IMR-90 (cell line): ENCODE data around the gene GUCY2D. TPM values are rescaled to one million over a fixed set of nuclear protein-coding genes. Genes with fewer than 3 reads are reported as not detected.

Source experiments
- ATAC-seq: fragments of 200-7000 bp; cut with Tn5 transposase; 2 replicates; pipeline ENCODE4 v1.9.1; 2020; ENCODE audit warnings: low read depth, mild to moderate bottlenecking, moderate library complexity
- BruUV-seq: library from RNA; stranded (reverse); fragments of 400-500 nt; replicated peaks from 2 replicates; lab custom pipeline; 2021; lab: Mats Ljungman, UMichigan
- CTCF ChIA-PET: fragments of 300-600 bp; formaldehyde crosslinking; extraction: SDS; loops from one replicate; lab custom pipeline; 2021; ENCODE audit warnings: antibody characterized with exemption; lab: Yijun Ruan, JAX
- POLR2A ChIA-PET: fragments of 300-600 bp; sonication (Branson Sonifier 250); formaldehyde crosslinking; loops from one replicate; lab custom pipeline; 2022; ENCODE audit warnings: antibody characterized with exemption; ENCODE audit not compliant: unreplicated experiment; lab: Charles Lee
- DNase-seq: peaks from one replicate; pipeline ENCODE4 v3.0.0; 2013
- H2AFZ ChIP-seq: replicated peaks from 2 replicates; pipeline ENCODE3; 2013; ENCODE audit warnings: low read length, mild to moderate bottlenecking; ENCODE audit not compliant: poor library complexity
- H2AK5ac ChIP-seq: 2 replicates; pipeline ENCODE4 v1.6.1; 2013; ENCODE audit warnings: low read depth, low read length, inconsistent platforms
- H2AK9ac ChIP-seq: replicated peaks from 2 replicates; pipeline ENCODE3; 2013; ENCODE audit warnings: mild to moderate bottlenecking, low read depth, low read length, moderate library complexity; ENCODE audit not compliant: poor library complexity
- H2BK120ac ChIP-seq: 2 replicates; pipeline ENCODE4 v1.6.1; 2013; ENCODE audit warnings: low read depth, low read length, inconsistent platforms
- H2BK15ac ChIP-seq: 3 replicates; pipeline ENCODE4 v1.6.1; 2013; ENCODE audit warnings: low read depth, low read length, inconsistent platforms
- H2BK20ac ChIP-seq: 2 replicates; pipeline ENCODE4 v1.6.1; 2013; ENCODE audit warnings: low read depth, mild to moderate bottlenecking, inconsistent platforms, low read length, moderate library complexity
- H2BK5ac ChIP-seq: 2 replicates; pipeline ENCODE4 v1.6.1; 2013; ENCODE audit warnings: mild to moderate bottlenecking, low read depth, low read length, inconsistent platforms; ENCODE audit not compliant: poor library complexity, severe bottlenecking
- H3K14ac ChIP-seq: replicated peaks from 2 replicates; pipeline ENCODE4 v1.6.1; 2013; ENCODE audit warnings: low read depth, low read length, inconsistent platforms
- H3K18ac ChIP-seq: 2 replicates; pipeline ENCODE4 v1.6.1; 2013; ENCODE audit warnings: low read depth, low read length, control low read depth
- H3K23ac ChIP-seq: 2 replicates; pipeline ENCODE4 v1.6.1; 2013; ENCODE audit warnings: low read depth, low read length, inconsistent platforms
- H3K27ac ChIP-seq: 2 replicates; pipeline ENCODE4 v1.5.1; 2013; ENCODE audit warnings: mild to moderate bottlenecking, control low read depth, low read length; ENCODE audit not compliant: insufficient read depth
- H3K27me3 ChIP-seq: 2 replicates; pipeline ENCODE4 v1.6.1; 2013; ENCODE audit warnings: low read length; ENCODE audit not compliant: control insufficient read depth, insufficient read depth
- H3K36me3 ChIP-seq: 2 replicates; pipeline ENCODE4 v1.6.1; 2013; ENCODE audit warnings: low read length, mixed read lengths; ENCODE audit not compliant: control insufficient read depth, insufficient read depth
- H3K4ac ChIP-seq: 2 replicates; pipeline ENCODE4 v1.6.1; 2013; ENCODE audit warnings: low read depth, low read length, inconsistent platforms
- H3K4me1 ChIP-seq: 2 replicates; pipeline ENCODE4 v1.6.1; 2013; ENCODE audit warnings: low read length, mixed read lengths; ENCODE audit not compliant: control insufficient read depth, insufficient read depth
- H3K4me2 ChIP-seq: 2 replicates; pipeline ENCODE4 v1.6.1; 2013; ENCODE audit warnings: low read depth, mild to moderate bottlenecking, control low read depth, low read length, moderate library complexity
- H3K4me3 ChIP-seq: 2 replicates; pipeline ENCODE4 v1.5.1; 2013; ENCODE audit warnings: low read depth, mild to moderate bottlenecking, control low read depth, low read length, moderate library complexity; ENCODE audit not compliant: insufficient read depth
- H3K56ac ChIP-seq: 2 replicates; pipeline ENCODE4 v1.6.1; 2013; ENCODE audit warnings: low read length, inconsistent platforms; ENCODE audit not compliant: insufficient read depth; ENCODE audit errors: extremely low read depth
- H3K79me1 ChIP-seq, 2 experiments: 2 replicates each; pipeline ENCODE4 v1.6.1; 2013; ENCODE audit warnings: low read length in 2 of 2, inconsistent platforms in 1 of 2, low read depth in 1 of 2
- H3K9ac ChIP-seq: 2 replicates; pipeline ENCODE4 v1.6.1; 2013; ENCODE audit warnings: low read depth, low read length, control low read depth
- H3K9me1 ChIP-seq: 2 replicates; pipeline ENCODE4 v1.6.1; 2013; ENCODE audit warnings: low read length, inconsistent platforms; ENCODE audit not compliant: insufficient read depth
- H3K9me3 ChIP-seq: 2 replicates; pipeline ENCODE4 v1.6.1; 2013; ENCODE audit warnings: low read length; ENCODE audit not compliant: control insufficient read depth, insufficient read depth
- H4K20me1 ChIP-seq: 2 replicates; pipeline ENCODE4 v1.6.1; 2013; ENCODE audit warnings: low read length, inconsistent platforms; ENCODE audit not compliant: insufficient read depth
- H4K5ac ChIP-seq: 2 replicates; pipeline ENCODE4 v1.6.1; 2013; ENCODE audit warnings: mild to moderate bottlenecking, low read depth, low read length, control low read depth
- H4K8ac ChIP-seq, 2 experiments: 2 replicates each; pipeline ENCODE4 v1.6.1; 2013; ENCODE audit warnings: low read depth in 2 of 2, low read length in 2 of 2, control low read depth in 1 of 2, inconsistent platforms in 1 of 2
- H4K91ac ChIP-seq: 2 replicates; pipeline ENCODE4 v1.6.1; 2013; ENCODE audit warnings: low read depth, low read length, inconsistent platforms; ENCODE audit not compliant: insufficient read depth
- MAZ ChIP-seq: IDR thresholded peaks from 2 replicates; pipeline ENCODE4 v1.6.1; 2012; ENCODE audit warnings: low read depth, mild to moderate bottlenecking, low read length, improper control_type of control experiment, moderate library complexity, borderline replicate concordance
- USF2 ChIP-seq: fragments of 150-350 bp; IDR thresholded peaks from 2 replicates; pipeline ENCODE4 v1.6.1; 2017; ENCODE audit warnings: mild to moderate bottlenecking, antibody characterized with exemption, low read length, low read depth
- WGBS, 2 experiments: methylation state at CpG; one replicate each; pipeline versions ENCODE4 v1.1.5 to v1.1.7; 2013; ENCODE audit warnings: missing lambda C conversion rate in 2 of 2; ENCODE audit not compliant: insufficient read length in 1 of 2; ENCODE audit errors: extremely low coverage in 2 of 2; 5-methylcytosine and 5-hydroxymethylcytosine counted together
- dilution Hi-C: fragments of 300-500 bp; cut with HindIII; formaldehyde crosslinking; loops from one replicate; pipeline ENCODE4 v1.14.3; 2018; ENCODE audit warnings: low sequenced_read_pairs; ENCODE audit not compliant: unreplicated experiment
- in situ Hi-C: fragments of 300-500 bp; cut with MboI; formaldehyde crosslinking; loops from 3 replicates; pipeline ENCODE4 v1.14.3; 2019; ENCODE audit warnings: low sequenced_read_pairs, inconsistent platforms, mixed read lengths
- intact Hi-C: fragments of 100-400 bp; cut with micrococcal nuclease; formaldehyde crosslinking; loops from 2 replicates; pipeline ENCODE4 v1.10.0; 2022
- polyA plus RNA-seq, 3 experiments: library from polyadenylated mRNA; depleted of rRNA; stranded (reverse); fragments of >200 nt; gene quantifications; 2 replicates each; pipeline ENCODE4 v1.2.3, GENCODE V29; 2012; ENCODE audit warnings: low replicate concordance in 1 of 3
- total RNA-seq: library from RNA; depleted of rRNA; stranded (reverse); fragments of >200 nt; gene quantifications from 2 replicates; pipeline ENCODE4 v1.2.3, GENCODE V29; 2012

GUCY2D gene
- total and polyA plus RNA-seq, 2 of the 4 experiments (the other 2 are of a cell fraction) = 0.03 TPM; not detected in 1

DNA sequence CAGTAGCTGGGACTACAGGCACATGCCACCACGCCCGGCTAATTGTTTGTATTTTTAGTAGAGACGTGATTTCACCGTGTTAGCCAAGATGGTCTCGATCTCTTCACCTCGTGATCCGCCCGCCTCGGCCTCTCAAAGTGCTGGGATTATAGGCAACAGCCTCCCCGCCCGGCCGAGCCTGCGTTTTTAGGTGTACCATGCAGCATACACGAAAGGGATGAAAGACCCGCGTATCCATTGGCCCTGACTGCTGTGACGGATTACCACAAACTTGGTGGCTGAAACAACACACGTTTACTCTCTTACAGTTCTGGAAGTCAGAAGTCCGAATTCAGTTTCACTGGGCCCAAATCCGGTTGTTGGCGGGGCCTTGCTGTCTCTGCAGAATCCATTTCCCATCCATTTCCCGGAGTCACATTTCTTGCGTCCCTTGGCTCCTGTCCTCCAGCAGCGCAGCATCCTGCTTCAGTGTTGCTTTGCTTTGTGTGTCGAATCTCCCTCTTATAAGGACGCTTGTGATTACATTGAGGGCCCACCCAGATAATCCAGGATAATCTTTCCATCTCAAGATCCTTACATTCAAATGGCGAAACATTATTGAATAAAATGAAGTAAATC is 8.3 kb upstream of the GUCY2D start:
- H3K27ac ChIP-seq = no peak overlapping the region
- no peaks in the 10 kb centered on the region for H3K79me1 ChIP-seq
- no peak overlapping the region for H2BK120ac ChIP-seq
- no peak overlapping the region for H3K56ac ChIP-seq
- no peak overlapping the region for H4K91ac ChIP-seq
- H3K14ac ChIP-seq = no peak overlapping the region
- H3K4me1 ChIP-seq = no peaks in the 10 kb centered on the region
- H3K4me2 ChIP-seq = no peak overlapping the region
- no peaks in the 10 kb centered on the region for H3K9me3 ChIP-seq
- no peaks in the 10 kb centered on the region for H3K36me3 ChIP-seq
- H2BK5ac ChIP-seq = no peak overlapping the region
- 90% methylated on average over 13 of the region's 27 CpGs; no CpG with 5 or more reads in 1 of the 2 experiments for WGBS, 2 experiments
- no peak overlapping the region for H2BK20ac ChIP-seq
- H2AK5ac ChIP-seq = no peak overlapping the region
- H2BK15ac ChIP-seq = no peak overlapping the region
- TF ChIP-seq MAZ = no peak
- TF ChIP-seq USF2 = no peak
- no peak overlapping the region for H3K23ac ChIP-seq
- H3K9me1 ChIP-seq = no peaks in the 10 kb centered on the region
- H3K4me3 ChIP-seq = no peak overlapping the region
- BruUV-seq = no TSS peak
- intact Hi-C loops (loop anchor here (5.0 kb wide), 1 partner anchor 172 kb away; no protein-coding TSS in a partner anchor), dilution Hi-C loops (no loop called here), in situ Hi-C loops (loop anchor here (25.0 kb wide), 1 partner anchor 257 kb away; no protein-coding TSS in a partner anchor)
- no peak overlapping the region for H3K18ac ChIP-seq
- no peak overlapping the region for H2AFZ ChIP-seq
- POLR2A ChIA-PET = no interaction called here
- H3K27me3 ChIP-seq = peaks cover 20% of the 10 kb centered on the region
- no peak for ATAC-seq
- no peak overlapping the region for H2AK9ac ChIP-seq
- CTCF ChIA-PET = interaction anchor here (0.8 kb wide), 1 partner anchor 87 kb away, joined by 3 read pairs; no protein-coding TSS in a partner anchor
- no peak for DNase-seq
- H4K8ac ChIP-seq = no peak overlapping the region
- no peaks in the 10 kb centered on the region for H4K20me1 ChIP-seq
- no peak overlapping the region for H3K9ac ChIP-seq
- H4K5ac ChIP-seq = no peak overlapping the region
- no peak overlapping the region for H3K4ac ChIP-seq
